Measurements from ENCODE around the gene C1QTNF6.

The C1QTNF6 gene

DNA sequence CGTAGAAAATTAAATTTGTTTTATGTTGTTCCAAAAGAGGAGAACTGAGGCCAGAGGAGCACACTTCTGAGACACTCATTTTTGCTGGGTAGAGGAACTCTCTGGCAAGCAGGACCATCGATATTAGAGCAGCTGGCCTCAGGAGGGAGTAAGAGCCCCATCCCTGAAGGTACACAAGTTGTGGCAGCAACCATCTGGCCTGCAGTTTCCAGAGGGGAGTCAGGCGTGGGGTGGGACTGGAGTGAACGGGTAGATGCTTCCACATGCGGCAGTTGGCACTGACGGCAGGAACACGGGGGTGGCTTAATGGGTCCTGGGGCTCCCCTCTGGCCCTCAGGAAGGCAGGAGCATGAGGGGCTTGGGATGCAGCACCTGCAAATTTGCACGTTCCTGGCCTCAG is 37.4 kb upstream of the C1QTNF6 start:
- Histone ChIP-seq H3K18ac (ENCODE audit: low read depth in 1 of 2, low read length in 2 of 2) (no peak overlapping the region), H4K91ac (ENCODE audit: low read length) (no peak overlapping the region), H3K9me3 (ENCODE audit: control insufficient read depth, low read length) (no peaks in the 10 kb centered on the region), H3K27ac (ENCODE audit: low read length, poor library complexity, severe bottlenecking) (no peak overlapping the region), H3K4ac (ENCODE audit: low read depth in 1 of 2, low read length in 2 of 2) (no peak overlapping the region), H3K79me1 (replicated peaks; ENCODE audit: low read length, poor library complexity, severe bottlenecking) (peaks cover 2% of the 10 kb centered on the region), H2AFZ (ENCODE audit: low read depth, low read length) (no peak overlapping the region), H2AK5ac (ENCODE audit: low read length, severe bottlenecking) (no peak overlapping the region), H3K4me3 (ENCODE audit: insufficient read depth in 1 of 2, low read depth in 1 of 2, low read length in 2 of 2) (no peak overlapping the region), H2BK15ac (ENCODE audit: low read depth, poor library complexity, severe bottlenecking) (no peak overlapping the region), H3K14ac (ENCODE audit: low read length in 2 of 2) (no peak overlapping the region), H2BK5ac (ENCODE audit: low read depth, low read length, poor library complexity, severe bottlenecking) (no peak overlapping the region), H2BK12ac (ENCODE audit: low read length in 2 of 2) (no peak overlapping the region), H3K4me1 (ENCODE audit: control insufficient read depth, insufficient read depth, low read depth, low read length) (peaks cover 35% of the 10 kb centered on the region), H4K8ac (ENCODE audit: low read length) (no peak overlapping the region), H3K27me3 (ENCODE audit: control insufficient read depth in 1 of 2, insufficient read depth in 1 of 2, low read length in 2 of 2) (peaks cover 0 to 4% of the 10 kb centered on the region in 2 experiments), H3K4me2 (ENCODE audit: low read length, poor library complexity, severe bottlenecking) (no peak overlapping the region), H2BK120ac (ENCODE audit: low read depth, low read length) (no peak overlapping the region), H3K23ac (ENCODE audit: low read length in 2 of 2) (no peak overlapping the region), H3K9ac (ENCODE audit: low read length) (no peak overlapping the region), H3K36me3 (ENCODE audit: control insufficient read depth in 1 of 2, insufficient read depth in 2 of 2, low read depth in 1 of 2, low read length in 2 of 2) (peaks cover 15 to 29% of the 10 kb centered on the region in 2 experiments)
- 86% methylated on average over 8 of the region's 8 CpGs for WGBS
- DNase-seq: no peak

DNA sequence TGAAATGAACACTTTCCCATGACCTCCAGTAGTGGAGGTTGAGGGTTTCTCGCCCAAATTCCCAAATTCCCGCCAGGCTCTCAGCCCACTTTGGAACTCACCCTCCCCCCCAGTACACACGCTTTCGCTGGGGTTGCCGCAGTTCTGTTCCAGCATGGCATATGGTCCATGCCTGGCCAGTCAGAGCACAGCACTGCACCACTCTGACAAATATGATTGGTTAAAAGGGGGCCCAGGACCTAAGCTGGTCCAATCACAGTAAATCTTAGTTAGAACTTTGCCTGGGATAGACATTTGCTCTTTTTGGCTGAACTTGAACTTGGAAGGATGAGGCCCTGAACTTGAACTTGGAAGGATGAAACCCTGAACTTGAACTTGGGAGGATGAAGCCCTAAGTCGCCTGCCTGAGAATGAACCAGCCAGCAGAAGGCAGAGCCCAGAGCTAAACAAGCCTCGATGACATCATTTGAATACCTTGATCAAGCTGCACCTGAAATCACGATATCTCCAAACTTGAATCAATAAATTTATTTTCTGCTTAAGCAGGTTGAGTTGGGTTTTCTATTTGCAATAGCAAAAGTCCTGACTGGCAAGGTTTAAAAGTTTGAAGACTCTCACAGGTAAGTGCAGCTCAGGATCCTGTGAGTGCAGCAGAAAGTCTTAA is 36.8 kb upstream of the C1QTNF6 start:
- H3K9me3 ChIP-seq (ENCODE audit: control insufficient read depth, low read length): no peaks in the 10 kb centered on the region
- no peak overlapping the region for H2BK5ac ChIP-seq (ENCODE audit: low read depth, low read length, poor library complexity, severe bottlenecking)
- no peak overlapping the region for H3K27ac ChIP-seq (ENCODE audit: low read length, poor library complexity, severe bottlenecking)
- no peak overlapping the region for H3K18ac ChIP-seq (ENCODE audit: low read depth in 1 of 2, low read length in 2 of 2)
- peaks cover 15 to 29% of the 10 kb centered on the region in 2 experiments for H3K36me3 ChIP-seq (ENCODE audit: control insufficient read depth in 1 of 2, insufficient read depth in 2 of 2, low read depth in 1 of 2, low read length in 2 of 2)
- no peak overlapping the region for H3K9ac ChIP-seq (ENCODE audit: low read length)
- H3K4me2 ChIP-seq (ENCODE audit: low read length, poor library complexity, severe bottlenecking): no peak overlapping the region
- no peak overlapping the region for H3K23ac ChIP-seq (ENCODE audit: low read length in 2 of 2)
- H2BK12ac ChIP-seq (ENCODE audit: low read length in 2 of 2): no peak overlapping the region
- no peak overlapping the region for H4K8ac ChIP-seq (ENCODE audit: low read length)
- H2BK15ac ChIP-seq (ENCODE audit: low read depth, poor library complexity, severe bottlenecking): no peak overlapping the region
- no peak overlapping the region for H3K4ac ChIP-seq (ENCODE audit: low read depth in 1 of 2, low read length in 2 of 2)
- no peak overlapping the region for H3K4me3 ChIP-seq (ENCODE audit: insufficient read depth in 1 of 2, low read depth in 1 of 2, low read length in 2 of 2)
- H2AFZ ChIP-seq (ENCODE audit: low read depth, low read length): no peak overlapping the region
- H3K14ac ChIP-seq (ENCODE audit: low read length in 2 of 2): no peak overlapping the region
- 96% methylated on average over 6 of the region's 8 CpGs for WGBS
- H3K4me1 ChIP-seq (ENCODE audit: control insufficient read depth, insufficient read depth, low read depth, low read length): peaks cover 29% of the 10 kb centered on the region
- H3K27me3 ChIP-seq (ENCODE audit: control insufficient read depth in 1 of 2, insufficient read depth in 1 of 2, low read length in 2 of 2): peaks cover 0 to 7% of the 10 kb centered on the region in 2 experiments
- H4K91ac ChIP-seq (ENCODE audit: low read length): no peak overlapping the region
- DNase-seq: no peak
- peaks cover 2% of the 10 kb centered on the region for H3K79me1 ChIP-seq (replicated peaks; ENCODE audit: low read length, poor library complexity, severe bottlenecking)
- no peak overlapping the region for H2AK5ac ChIP-seq (ENCODE audit: low read length, severe bottlenecking)
- H2BK120ac ChIP-seq (ENCODE audit: low read depth, low read length): no peak overlapping the region

GRCh38 chr22:37223965-37224551 is 36.0 kb upstream of the C1QTNF6 start:
- peaks cover 0 to 15% of the 10 kb centered on the region in 2 experiments for H3K27me3 ChIP-seq (ENCODE audit: control insufficient read depth in 1 of 2, insufficient read depth in 1 of 2, low read length in 2 of 2)
- DNase-seq: no peak
- no peak overlapping the region for H3K14ac ChIP-seq (ENCODE audit: low read length in 2 of 2)
- no peak overlapping the region for H2BK12ac ChIP-seq (ENCODE audit: low read length in 2 of 2)
- H3K4ac ChIP-seq (ENCODE audit: low read depth in 1 of 2, low read length in 2 of 2): no peak overlapping the region
- H3K36me3 ChIP-seq (ENCODE audit: control insufficient read depth in 1 of 2, insufficient read depth in 2 of 2, low read depth in 1 of 2, low read length in 2 of 2): peaks cover 15 to 29% of the 10 kb centered on the region in 2 experiments
- no peak overlapping the region for H3K18ac ChIP-seq (ENCODE audit: low read depth in 1 of 2, low read length in 2 of 2)
- no peak overlapping the region for H2AK5ac ChIP-seq (ENCODE audit: low read length, severe bottlenecking)
- H3K9me3 ChIP-seq (ENCODE audit: control insufficient read depth, low read length): no peaks in the 10 kb centered on the region
- 96% methylated on average over 3 of the region's 3 CpGs for WGBS
- no peak overlapping the region for H3K27ac ChIP-seq (ENCODE audit: low read length, poor library complexity, severe bottlenecking)
- peaks cover 22% of the 10 kb centered on the region for H3K4me1 ChIP-seq (ENCODE audit: control insufficient read depth, insufficient read depth, low read depth, low read length)
- H3K23ac ChIP-seq (ENCODE audit: low read length in 2 of 2): no peak overlapping the region
- no peak overlapping the region for H2BK120ac ChIP-seq (ENCODE audit: low read depth, low read length)
- H3K9ac ChIP-seq (ENCODE audit: low read length): no peak overlapping the region
- peak overlapping the region; percentile 60 for H2BK15ac ChIP-seq (ENCODE audit: low read depth, poor library complexity, severe bottlenecking)
- H4K91ac ChIP-seq (ENCODE audit: low read length): no peak overlapping the region
- no peak overlapping the region for H4K8ac ChIP-seq (ENCODE audit: low read length)
- H3K4me3 ChIP-seq (ENCODE audit: insufficient read depth in 1 of 2, low read depth in 1 of 2, low read length in 2 of 2): no peak overlapping the region
- H2AFZ ChIP-seq (ENCODE audit: low read depth, low read length): no peak overlapping the region
- H3K4me2 ChIP-seq (ENCODE audit: low read length, poor library complexity, severe bottlenecking): no peak overlapping the region
- H2BK5ac ChIP-seq (ENCODE audit: low read depth, low read length, poor library complexity, severe bottlenecking): no peak overlapping the region
- H3K79me1 ChIP-seq (replicated peaks; ENCODE audit: low read length, poor library complexity, severe bottlenecking): peaks cover 2% of the 10 kb centered on the region

DNA sequence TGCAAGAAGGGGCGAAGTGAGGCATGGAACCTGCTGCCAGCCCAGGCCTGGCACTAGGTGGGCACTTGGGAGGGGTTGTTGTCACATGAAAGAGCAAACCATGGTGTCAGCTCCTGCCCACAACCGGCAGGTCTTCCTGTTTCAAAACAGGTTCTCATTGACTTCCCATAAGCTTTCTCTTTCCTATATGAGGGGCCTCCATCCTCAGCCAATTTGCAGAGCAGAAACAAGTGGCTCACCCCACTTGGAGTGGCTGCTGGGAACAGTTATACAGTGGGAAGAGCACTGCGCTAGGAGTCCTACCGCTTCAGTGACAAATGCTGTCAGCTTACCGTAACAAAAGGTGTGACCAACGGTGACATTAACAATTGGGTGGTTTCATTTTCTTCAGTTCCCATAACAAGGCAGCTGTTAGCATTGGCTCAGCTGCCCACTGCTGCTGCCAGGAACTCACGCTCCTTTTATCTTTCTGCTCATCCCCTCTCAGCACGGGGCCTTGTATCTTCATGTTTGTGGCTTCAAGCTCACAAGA is 34.5 kb upstream of the C1QTNF6 start:
- H2BK12ac ChIP-seq (ENCODE audit: low read length in 2 of 2): no peak overlapping the region
- H3K27ac ChIP-seq (ENCODE audit: low read length, poor library complexity, severe bottlenecking): no peak overlapping the region
- no peak overlapping the region for H3K4me3 ChIP-seq (ENCODE audit: insufficient read depth in 1 of 2, low read depth in 1 of 2, low read length in 2 of 2)
- H3K9me3 ChIP-seq (ENCODE audit: control insufficient read depth, low read length): no peaks in the 10 kb centered on the region
- H3K23ac ChIP-seq (ENCODE audit: low read length in 2 of 2): no peak overlapping the region
- no peak overlapping the region for H2AFZ ChIP-seq (ENCODE audit: low read depth, low read length)
- H3K18ac ChIP-seq (ENCODE audit: low read depth in 1 of 2, low read length in 2 of 2): no peak overlapping the region
- H4K8ac ChIP-seq (ENCODE audit: low read length): no peak overlapping the region
- 98% methylated on average over 8 of the region's 8 CpGs for WGBS
- no peak overlapping the region for H4K91ac ChIP-seq (ENCODE audit: low read length)
- no peak overlapping the region for H3K4ac ChIP-seq (ENCODE audit: low read depth in 1 of 2, low read length in 2 of 2)
- no peak overlapping the region for H3K4me2 ChIP-seq (ENCODE audit: low read length, poor library complexity, severe bottlenecking)
- no peak overlapping the region for H2BK120ac ChIP-seq (ENCODE audit: low read depth, low read length)
- H2BK5ac ChIP-seq (ENCODE audit: low read depth, low read length, poor library complexity, severe bottlenecking): no peak overlapping the region
- peaks cover 12% of the 10 kb centered on the region for H3K4me1 ChIP-seq (ENCODE audit: control insufficient read depth, insufficient read depth, low read depth, low read length)
- no peak overlapping the region for H3K9ac ChIP-seq (ENCODE audit: low read length)
- no peaks in the 10 kb centered on the region for H3K79me1 ChIP-seq (replicated peaks; ENCODE audit: low read length, poor library complexity, severe bottlenecking)
- H3K36me3 ChIP-seq (ENCODE audit: control insufficient read depth in 1 of 2, insufficient read depth in 2 of 2, low read depth in 1 of 2, low read length in 2 of 2): peaks cover 15 to 29% of the 10 kb centered on the region in 2 experiments
- no peak for DNase-seq
- peaks cover 0 to 28% of the 10 kb centered on the region in 2 experiments for H3K27me3 ChIP-seq (ENCODE audit: control insufficient read depth in 1 of 2, insufficient read depth in 1 of 2, low read length in 2 of 2)
- no peak overlapping the region for H3K14ac ChIP-seq (ENCODE audit: low read length in 2 of 2)
- H2AK5ac ChIP-seq (ENCODE audit: low read length, severe bottlenecking): no peak overlapping the region
- no peak overlapping the region for H2BK15ac ChIP-seq (ENCODE audit: low read depth, poor library complexity, severe bottlenecking)
